ENCODE results near the gene LIMD2.

DNA sequence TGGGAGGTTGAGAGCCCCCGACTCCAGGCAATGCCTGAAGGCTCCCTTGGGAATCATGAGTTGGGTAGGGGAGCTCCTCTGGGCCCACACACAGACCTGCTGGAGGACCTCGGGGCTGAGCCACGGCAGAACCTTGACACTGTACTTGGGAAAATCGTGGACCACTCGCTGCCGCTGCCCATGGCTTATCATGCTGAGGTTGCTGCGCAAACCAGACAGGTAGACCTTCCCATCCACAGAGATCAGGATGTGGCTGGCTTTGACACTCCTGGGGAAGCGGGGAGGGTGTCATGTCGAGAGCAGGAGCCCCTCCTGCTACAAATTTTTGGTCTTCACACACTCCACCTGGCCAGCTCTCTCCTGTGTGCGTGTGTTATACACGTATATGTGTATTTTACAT, 7.2 kb upstream of the LIMD2 start:
- TF ChIP-seq, protein P1, sequence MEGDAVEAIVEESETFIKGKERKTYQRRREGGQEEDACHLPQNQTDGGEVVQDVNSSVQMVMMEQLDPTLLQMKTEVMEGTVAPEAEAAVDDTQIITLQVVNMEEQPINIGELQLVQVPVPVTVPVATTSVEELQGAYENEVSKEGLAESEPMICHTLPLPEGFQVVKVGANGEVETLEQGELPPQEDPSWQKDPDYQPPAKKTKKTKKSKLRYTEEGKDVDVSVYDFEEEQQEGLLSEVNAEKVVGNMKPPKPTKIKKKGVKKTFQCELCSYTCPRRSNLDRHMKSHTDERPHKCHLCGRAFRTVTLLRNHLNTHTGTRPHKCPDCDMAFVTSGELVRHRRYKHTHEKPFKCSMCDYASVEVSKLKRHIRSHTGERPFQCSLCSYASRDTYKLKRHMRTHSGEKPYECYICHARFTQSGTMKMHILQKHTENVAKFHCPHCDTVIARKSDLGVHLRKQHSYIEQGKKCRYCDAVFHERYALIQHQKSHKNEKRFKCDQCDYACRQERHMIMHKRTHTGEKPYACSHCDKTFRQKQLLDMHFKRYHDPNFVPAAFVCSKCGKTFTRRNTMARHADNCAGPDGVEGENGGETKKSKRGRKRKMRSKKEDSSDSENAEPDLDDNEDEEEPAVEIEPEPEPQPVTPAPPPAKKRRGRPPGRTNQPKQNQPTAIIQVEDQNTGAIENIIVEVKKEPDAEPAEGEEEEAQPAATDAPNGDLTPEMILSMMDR (IDR thresholded peaks at IDR 0.05): no peak
- no peak for TF ChIP-seq POLR2A (IDR thresholded peaks at IDR 0.05)

Measured in thyroid gland (tissue), 4 donors.